Measurements from ENCODE around the gene CWC27. TPM values are rescaled to one million over a fixed set of nuclear protein-coding genes. Genes with fewer than 3 reads are reported as not detected.
A peak's percentile ranks its signal among the peaks of the same experiment; 100 is the strongest.

CWC27 gene
- 30.3 and 32.9 TPM in 2 replicates for total RNA-seq

DNA sequence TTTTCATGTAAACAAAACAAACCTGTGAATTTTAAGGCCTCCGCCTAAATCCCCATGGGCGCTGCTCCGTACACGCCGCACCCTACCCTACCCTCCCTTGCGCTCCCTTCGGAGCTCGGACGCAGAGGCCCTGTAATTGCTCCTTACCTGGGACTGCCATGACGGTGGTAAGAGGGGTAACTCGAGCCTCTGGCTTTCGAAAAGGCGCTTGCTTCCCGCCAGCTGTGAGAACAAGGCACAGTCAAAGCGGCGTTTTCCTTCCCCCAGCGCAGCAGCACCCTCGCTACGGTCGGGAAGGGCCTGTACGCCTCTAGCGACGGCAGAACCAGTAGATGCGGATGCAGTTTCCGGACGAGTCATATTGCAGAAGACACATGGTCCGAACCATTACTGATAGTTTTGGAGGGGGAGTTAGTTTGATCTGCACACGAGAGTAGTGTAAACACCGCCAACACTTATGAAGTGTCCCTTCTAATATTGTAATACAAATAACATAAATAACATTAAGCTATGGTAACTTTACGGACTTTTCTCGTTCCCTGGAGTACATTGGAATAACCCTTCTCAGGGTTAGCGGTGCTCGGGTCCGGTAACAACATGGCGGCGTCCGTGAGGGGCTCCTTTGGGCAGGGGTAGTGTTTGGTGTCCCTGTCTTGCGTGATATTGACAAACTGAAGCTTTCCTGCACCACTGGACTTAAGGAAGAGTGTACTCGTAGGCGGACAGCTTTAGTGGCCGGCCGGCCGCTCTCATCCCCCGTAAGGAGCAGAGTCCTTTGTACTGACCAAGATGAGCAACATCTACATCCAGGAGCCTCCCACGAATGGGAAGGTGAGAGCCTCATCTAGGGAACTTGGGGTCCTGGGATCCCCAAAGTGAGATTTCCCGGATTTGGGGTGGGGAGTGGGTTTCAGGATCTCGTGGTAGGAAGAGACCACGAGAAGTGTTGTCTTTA, at the start of gene CWC27, which contains the start of gene SREK1IP1:
CWC27 (plus strand) TSS at position 573 of the 955 bp plus-strand sequence; CDS start at position 790, 217 bp downstream.
SREK1IP1 (minus strand) TSS at position 334 of the 955 bp plus-strand sequence; CDS start at position 160, 174 bp downstream.
- peaks cover 47% of the 10 kb centered on the region for H3K4me1 Mint-ChIP-seq (ENCODE audit: low read depth)
- no peaks in the 10 kb centered on the region for H3K27me3 Mint-ChIP-seq (ENCODE audit: low read depth)
- H3K4me3 Mint-ChIP-seq (ENCODE audit: low read depth), result peak within 1 kb of the TSS; percentile 98
- DNase-seq (ENCODE audit: low spot score), result peak; percentile 79
- intact Hi-C loops (cut with micrococcal nuclease), result loop anchor here (1.0 to 5.0 kb wide), 5 partner anchors 16 to 856 kb away; partner anchors contain the start of genes ADAMTS6, CENPK, PPWD1 and SHLD3
- no peaks in the 10 kb centered on the region for H3K9me3 Mint-ChIP-seq
- peak within 1 kb of the TSS; percentile 96 for H3K27ac Mint-ChIP-seq
- peaks cover 18% of the 10 kb centered on the region for H3K36me3 Mint-ChIP-seq (ENCODE audit: low read depth)

DNA sequence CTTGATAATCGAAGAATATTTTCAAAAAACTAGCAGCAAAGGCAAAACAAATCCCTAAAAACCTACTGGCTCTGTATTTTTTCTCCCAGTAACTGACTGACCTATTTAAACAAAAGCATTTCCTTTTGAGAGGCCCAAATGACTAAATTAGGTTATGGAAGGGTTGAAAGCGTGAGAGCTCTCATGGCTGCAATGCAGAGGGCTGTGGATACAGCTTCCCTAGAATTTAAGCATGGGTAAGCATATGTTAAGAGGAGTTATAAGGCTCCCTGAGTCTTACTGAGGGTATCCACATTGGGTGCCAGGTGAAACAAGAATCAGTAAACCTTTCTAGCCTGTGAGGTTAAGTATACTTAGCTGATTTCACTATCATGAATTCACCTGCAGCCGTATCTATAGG, 46.1 kb upstream of the CWC27 start:
- H3K9me3 Mint-ChIP-seq, result no peaks in the 10 kb centered on the region
- no peaks in the 10 kb centered on the region for H3K27me3 Mint-ChIP-seq (ENCODE audit: low read depth)
- H3K36me3 Mint-ChIP-seq (ENCODE audit: low read depth), result peaks cover 22% of the 10 kb centered on the region
- intact Hi-C loops (cut with micrococcal nuclease), result no loop called here
- no peak overlapping the region for H3K4me3 Mint-ChIP-seq (ENCODE audit: low read depth)
- DNase-seq (ENCODE audit: low spot score), result no peak
- H3K27ac Mint-ChIP-seq, result no peak overlapping the region
- peaks cover 7% of the 10 kb centered on the region for H3K4me1 Mint-ChIP-seq (ENCODE audit: low read depth)

GRCh38 chr5:64727150-64727549, 41.6 kb upstream of the CWC27 start:
- H3K27me3 Mint-ChIP-seq (ENCODE audit: low read depth), result no peaks in the 10 kb centered on the region
- H3K4me3 Mint-ChIP-seq (ENCODE audit: low read depth), result no peak overlapping the region
- H3K27ac Mint-ChIP-seq, result no peak overlapping the region
- H3K4me1 Mint-ChIP-seq (ENCODE audit: low read depth), result peaks cover 5% of the 10 kb centered on the region
- DNase-seq (ENCODE audit: low spot score), result no peak
- H3K9me3 Mint-ChIP-seq, result no peaks in the 10 kb centered on the region
- H3K36me3 Mint-ChIP-seq (ENCODE audit: low read depth), result peaks cover 39% of the 10 kb centered on the region
- intact Hi-C loops (cut with micrococcal nuclease), result no loop called here

GRCh38 chr5:64742411-64742810, 26.3 kb upstream of the CWC27 start:
- no peak overlapping the region for H3K27ac Mint-ChIP-seq
- peaks cover 22% of the 10 kb centered on the region for H3K36me3 Mint-ChIP-seq (ENCODE audit: low read depth)
- no peak for DNase-seq (ENCODE audit: low spot score)
- H3K9me3 Mint-ChIP-seq, result no peaks in the 10 kb centered on the region
- intact Hi-C loops (cut with micrococcal nuclease), result no loop called here
- peaks cover 8% of the 10 kb centered on the region for H3K4me1 Mint-ChIP-seq (ENCODE audit: low read depth)
- H3K27me3 Mint-ChIP-seq (ENCODE audit: low read depth), result no peaks in the 10 kb centered on the region
- no peak overlapping the region for H3K4me3 Mint-ChIP-seq (ENCODE audit: low read depth)

GRCh38 chr5:64742821-64743220, 25.9 kb upstream of the CWC27 start:
- Mint-ChIP-seq H3K4me1 (ENCODE audit: low read depth) (peaks cover 8% of the 10 kb centered on the region), H3K27me3 (ENCODE audit: low read depth) (no peaks in the 10 kb centered on the region), H3K9me3 (no peaks in the 10 kb centered on the region), H3K4me3 (ENCODE audit: low read depth) (no peak overlapping the region), H3K27ac (no peak overlapping the region), H3K36me3 (ENCODE audit: low read depth) (peaks cover 20% of the 10 kb centered on the region)
- no peak for DNase-seq (ENCODE audit: low spot score)
- intact Hi-C loops (cut with micrococcal nuclease), result no loop called here

GRCh38 chr5:64744914-64745313, 23.8 kb upstream of the CWC27 start:
- intact Hi-C loops (cut with micrococcal nuclease), result no loop called here
- H3K27ac Mint-ChIP-seq, result no peak overlapping the region
- peaks cover 12% of the 10 kb centered on the region for H3K36me3 Mint-ChIP-seq (ENCODE audit: low read depth)
- peaks cover 8% of the 10 kb centered on the region for H3K4me1 Mint-ChIP-seq (ENCODE audit: low read depth)
- H3K27me3 Mint-ChIP-seq (ENCODE audit: low read depth), result no peaks in the 10 kb centered on the region
- no peak overlapping the region for H3K4me3 Mint-ChIP-seq (ENCODE audit: low read depth)
- no peak for DNase-seq (ENCODE audit: low spot score)
- no peaks in the 10 kb centered on the region for H3K9me3 Mint-ChIP-seq

DNA sequence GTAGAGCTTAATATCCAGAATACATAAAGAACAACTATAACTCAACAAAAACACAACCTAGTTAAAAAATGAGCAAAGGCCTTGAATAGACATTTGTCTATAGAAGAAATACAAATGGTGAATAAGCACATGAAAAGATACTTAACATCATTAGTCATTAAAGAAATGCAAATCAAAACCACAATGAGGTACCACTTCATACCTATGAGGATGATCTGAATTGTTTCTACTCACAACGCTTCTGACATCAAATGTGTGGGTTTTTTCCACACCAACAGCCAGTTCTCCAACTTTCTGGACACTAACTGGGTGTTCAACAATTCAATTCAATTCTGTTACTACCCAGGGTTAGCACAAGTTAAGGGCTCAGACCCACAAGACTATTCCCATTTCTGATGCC, 22.3 kb upstream of the CWC27 start:
- intact Hi-C loops (cut with micrococcal nuclease), result no loop called here
- Mint-ChIP-seq H3K4me3 (ENCODE audit: low read depth) (no peak overlapping the region), H3K9me3 (no peaks in the 10 kb centered on the region), H3K27me3 (ENCODE audit: low read depth) (no peaks in the 10 kb centered on the region), H3K4me1 (ENCODE audit: low read depth) (peaks cover 8% of the 10 kb centered on the region), H3K36me3 (ENCODE audit: low read depth) (peaks cover 3% of the 10 kb centered on the region), H3K27ac (no peak overlapping the region)
- DNase-seq (ENCODE audit: low spot score), result no peak

DNA sequence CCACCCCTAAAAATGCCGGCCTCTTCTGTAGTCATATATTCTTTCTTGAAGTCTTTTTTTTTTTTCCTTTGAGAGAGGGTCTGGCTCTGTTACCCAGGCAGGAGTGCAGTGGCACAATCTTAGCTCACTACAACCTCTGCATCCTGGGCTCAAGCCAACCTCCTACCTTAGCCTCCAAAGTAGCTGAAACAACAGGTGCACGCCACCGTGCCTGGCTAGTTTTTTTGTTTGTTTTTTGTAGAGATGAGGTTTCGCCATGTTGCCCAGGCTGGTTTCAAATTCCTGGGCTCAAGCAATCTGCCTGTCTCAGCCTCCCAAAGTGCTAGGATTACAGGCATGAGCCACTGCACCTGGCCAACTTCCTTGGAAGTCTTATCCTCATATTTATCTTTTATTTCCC, 19.3 kb upstream of the CWC27 start:
- H3K36me3 Mint-ChIP-seq (ENCODE audit: low read depth), result peaks cover 3% of the 10 kb centered on the region
- H3K4me1 Mint-ChIP-seq (ENCODE audit: low read depth), result peaks cover 8% of the 10 kb centered on the region
- H3K9me3 Mint-ChIP-seq, result no peaks in the 10 kb centered on the region
- intact Hi-C loops (cut with micrococcal nuclease), result no loop called here
- no peak for DNase-seq (ENCODE audit: low spot score)
- H3K4me3 Mint-ChIP-seq (ENCODE audit: low read depth), result no peak overlapping the region
- H3K27me3 Mint-ChIP-seq (ENCODE audit: low read depth), result no peaks in the 10 kb centered on the region
- H3K27ac Mint-ChIP-seq, result no peak overlapping the region

- Mint-ChIP-seq H3K36me3 (ENCODE audit: low read depth) (no peaks in the 10 kb centered on the region), H3K27ac (no peak overlapping the region), H3K4me1 (ENCODE audit: low read depth) (no peaks in the 10 kb centered on the region)
Observed at GRCh38 chr5:64754066-64754465, 14.7 kb upstream of the CWC27 start.

GRCh38 chr5:64758901-64759300, 9.8 kb upstream of the CWC27 start:
- no peak for DNase-seq (ENCODE audit: low spot score)
- intact Hi-C loops (cut with micrococcal nuclease), result no loop called here
- H3K9me3 Mint-ChIP-seq, result no peaks in the 10 kb centered on the region
- no peaks in the 10 kb centered on the region for H3K27me3 Mint-ChIP-seq (ENCODE audit: low read depth)
- peaks cover 6% of the 10 kb centered on the region for H3K36me3 Mint-ChIP-seq (ENCODE audit: low read depth)
- H3K4me1 Mint-ChIP-seq (ENCODE audit: low read depth), result peaks cover 8% of the 10 kb centered on the region
- no peak overlapping the region for H3K27ac Mint-ChIP-seq
- H3K4me3 Mint-ChIP-seq (ENCODE audit: low read depth), result no peak overlapping the region

More at GRCh38 chr5:64754066-64754465, 14.7 kb upstream of the CWC27 start:
- Mint-ChIP-seq H3K9me3 (no peaks in the 10 kb centered on the region), H3K27me3 (ENCODE audit: low read depth) (no peaks in the 10 kb centered on the region), H3K4me3 (ENCODE audit: low read depth) (no peak overlapping the region)
- intact Hi-C loops (cut with micrococcal nuclease), result no loop called here
- DNase-seq (ENCODE audit: low spot score), result no peak

DNA sequence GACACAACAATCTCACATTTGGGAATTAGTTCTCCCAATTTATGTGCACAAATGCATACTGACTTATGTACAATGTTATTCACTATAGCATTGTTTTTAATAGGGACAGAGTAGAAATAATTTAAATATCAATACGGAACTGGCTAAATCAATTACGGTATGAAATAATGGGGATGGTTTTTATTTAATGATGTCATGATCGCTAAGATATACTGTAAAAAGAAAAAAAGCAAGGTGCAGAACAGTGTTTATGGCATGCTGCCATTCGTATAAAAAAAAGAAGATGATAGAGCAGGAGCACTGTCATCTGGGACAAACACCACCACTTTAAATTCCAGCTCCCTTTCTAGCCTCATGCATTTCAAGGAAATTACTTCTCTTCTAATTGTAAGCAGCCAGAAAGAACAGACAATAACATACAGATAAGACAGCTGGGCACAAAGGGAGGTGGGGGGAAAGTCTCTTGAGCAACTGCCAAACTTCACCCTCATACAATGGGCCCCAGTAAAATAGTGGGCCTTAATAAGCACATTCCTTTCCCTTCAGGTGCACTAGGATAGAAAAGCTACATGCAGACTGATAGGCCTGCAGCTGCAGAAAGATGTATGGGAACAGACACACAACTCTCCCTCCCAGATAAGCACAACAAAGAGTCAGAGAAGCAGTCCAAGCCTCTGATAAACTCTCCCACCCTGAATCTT, 8.6 kb upstream of the CWC27 start:
- H3K9me3 Mint-ChIP-seq, result no peaks in the 10 kb centered on the region
- intact Hi-C loops (cut with micrococcal nuclease), result no loop called here
- H3K27ac Mint-ChIP-seq, result no peak overlapping the region

DNA sequence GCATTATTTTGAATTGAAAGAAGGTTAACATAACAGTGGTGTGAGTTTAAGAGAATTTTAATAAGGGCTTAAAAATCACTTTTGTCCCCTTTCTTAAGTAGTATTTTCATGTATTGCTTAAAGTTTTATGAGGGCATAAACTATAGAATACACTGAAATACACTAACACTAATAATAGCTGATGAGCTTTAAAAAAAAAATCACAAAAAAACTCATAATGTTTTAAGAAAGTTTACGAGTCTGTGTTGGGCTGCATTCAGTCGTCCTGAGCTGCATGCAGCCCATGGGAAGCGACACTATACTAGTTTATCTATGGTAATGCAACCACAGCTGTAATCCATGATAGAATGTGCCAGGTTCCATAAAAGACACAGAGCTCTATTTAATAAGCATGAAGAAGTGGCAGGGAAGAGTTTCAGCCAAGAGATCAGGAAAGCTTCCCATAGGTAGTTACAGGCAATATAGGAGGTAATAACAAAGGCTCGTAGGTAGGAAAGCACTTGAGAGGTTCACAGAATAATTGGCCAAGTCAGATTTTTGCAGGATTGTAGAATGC, 4.7 kb upstream of the CWC27 start:
- H3K4me3 Mint-ChIP-seq (ENCODE audit: low read depth), result no peak overlapping the region
- no peak for DNase-seq (ENCODE audit: low spot score)
- no peaks in the 10 kb centered on the region for H3K9me3 Mint-ChIP-seq
- intact Hi-C loops (cut with micrococcal nuclease), result no loop called here
- H3K27me3 Mint-ChIP-seq (ENCODE audit: low read depth), result no peaks in the 10 kb centered on the region
- no peak overlapping the region for H3K27ac Mint-ChIP-seq
- peaks cover 24% of the 10 kb centered on the region for H3K36me3 Mint-ChIP-seq (ENCODE audit: low read depth)
- H3K4me1 Mint-ChIP-seq (ENCODE audit: low read depth), result peaks cover 31% of the 10 kb centered on the region

More for the DNA sequence above, 8.6 kb upstream of the CWC27 start:
- H3K36me3 Mint-ChIP-seq (ENCODE audit: low read depth), result peaks cover 13% of the 10 kb centered on the region
- no peak for DNase-seq (ENCODE audit: low spot score)
- no peak overlapping the region for H3K4me3 Mint-ChIP-seq (ENCODE audit: low read depth)
- H3K27me3 Mint-ChIP-seq (ENCODE audit: low read depth), result no peaks in the 10 kb centered on the region
- peaks cover 12% of the 10 kb centered on the region for H3K4me1 Mint-ChIP-seq (ENCODE audit: low read depth)

Measured in activated T-helper 2 cell treated with anti-CD3 and anti-CD28 coated beads, Interferon-gamma antibody, Interleukin-2, Interleukin-4, amounts not matched to agents 10 μg/mL and 5 μg/mL and 100 μg/mL, durations not matched to agents 14 hours and 24 hours and 36 hours (primary cell).